Measurements from ENCODE around the gene DPF3.

- TF ChIP-seq CTCF (conservative IDR thresholded peaks at IDR 0.05 in 1 of 2, IDR thresholded peaks at IDR 0.05 in 1 of 2; ENCODE audit: low read depth in 1 of 2, low read length in 2 of 2) (no peak), EZH2 (IDR thresholded peaks at IDR 0.05; ENCODE audit: low read length, missing control alignments) (no peak)
Measured at GRCh38 chr14:72673179-72673578, 220.7 kb downstream of the DPF3 start.

Data from fibroblast of lung (primary cell).